ENCODE data around the gene CDC45.
"Not testable (repeated sequence)": the region's sequence is repeated elsewhere in the genome, so short reads cannot be mapped to it uniquely, and the experiment has no call there.

Gene CDC45

DNA sequence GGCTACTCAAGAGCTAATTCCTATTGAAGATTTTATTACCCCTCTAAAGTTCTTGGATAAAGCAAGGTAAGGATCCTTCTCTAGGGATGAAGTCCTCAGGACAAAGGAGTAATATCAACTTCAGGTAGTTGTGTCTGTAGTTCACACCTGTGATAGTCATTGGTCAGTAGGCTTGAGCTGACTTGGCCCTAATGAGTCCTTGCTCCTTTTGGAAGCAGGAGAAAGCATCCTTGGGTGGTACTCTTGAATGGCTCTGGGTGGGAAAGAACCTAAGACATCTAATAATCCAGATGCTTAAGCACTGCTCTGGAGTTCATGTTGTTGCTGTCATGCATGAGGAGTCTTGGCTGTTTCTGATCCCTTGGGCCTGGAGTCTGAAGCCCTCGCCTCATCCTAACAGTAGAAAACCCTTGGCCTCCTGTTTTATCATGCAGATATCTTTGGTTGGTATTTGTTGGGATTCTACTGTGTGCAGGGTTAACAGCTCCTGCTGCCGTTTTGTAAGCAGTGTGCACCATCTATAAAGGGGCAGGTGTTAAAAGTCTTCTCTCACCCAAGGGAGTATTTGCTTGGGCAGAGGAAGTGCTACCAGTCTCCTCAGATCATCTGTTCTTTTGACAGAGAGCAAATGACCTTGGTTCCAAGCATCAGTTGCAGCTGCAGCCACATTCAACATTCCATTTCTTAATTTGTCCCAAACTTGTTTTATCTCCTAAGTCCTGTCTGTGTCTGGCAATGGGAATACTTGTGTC is 44.7 kb upstream of the CDC45 start:
- DNase-seq (ENCODE audit: low read depth) = no peak
- no peak overlapping the region for H3K4me3 ChIP-seq (ENCODE audit: low read length)
- TF ChIP-seq, protein P1, sequence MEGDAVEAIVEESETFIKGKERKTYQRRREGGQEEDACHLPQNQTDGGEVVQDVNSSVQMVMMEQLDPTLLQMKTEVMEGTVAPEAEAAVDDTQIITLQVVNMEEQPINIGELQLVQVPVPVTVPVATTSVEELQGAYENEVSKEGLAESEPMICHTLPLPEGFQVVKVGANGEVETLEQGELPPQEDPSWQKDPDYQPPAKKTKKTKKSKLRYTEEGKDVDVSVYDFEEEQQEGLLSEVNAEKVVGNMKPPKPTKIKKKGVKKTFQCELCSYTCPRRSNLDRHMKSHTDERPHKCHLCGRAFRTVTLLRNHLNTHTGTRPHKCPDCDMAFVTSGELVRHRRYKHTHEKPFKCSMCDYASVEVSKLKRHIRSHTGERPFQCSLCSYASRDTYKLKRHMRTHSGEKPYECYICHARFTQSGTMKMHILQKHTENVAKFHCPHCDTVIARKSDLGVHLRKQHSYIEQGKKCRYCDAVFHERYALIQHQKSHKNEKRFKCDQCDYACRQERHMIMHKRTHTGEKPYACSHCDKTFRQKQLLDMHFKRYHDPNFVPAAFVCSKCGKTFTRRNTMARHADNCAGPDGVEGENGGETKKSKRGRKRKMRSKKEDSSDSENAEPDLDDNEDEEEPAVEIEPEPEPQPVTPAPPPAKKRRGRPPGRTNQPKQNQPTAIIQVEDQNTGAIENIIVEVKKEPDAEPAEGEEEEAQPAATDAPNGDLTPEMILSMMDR (conservative IDR thresholded peaks at IDR 0.05; ENCODE audit: low read length) = no peak

DNA sequence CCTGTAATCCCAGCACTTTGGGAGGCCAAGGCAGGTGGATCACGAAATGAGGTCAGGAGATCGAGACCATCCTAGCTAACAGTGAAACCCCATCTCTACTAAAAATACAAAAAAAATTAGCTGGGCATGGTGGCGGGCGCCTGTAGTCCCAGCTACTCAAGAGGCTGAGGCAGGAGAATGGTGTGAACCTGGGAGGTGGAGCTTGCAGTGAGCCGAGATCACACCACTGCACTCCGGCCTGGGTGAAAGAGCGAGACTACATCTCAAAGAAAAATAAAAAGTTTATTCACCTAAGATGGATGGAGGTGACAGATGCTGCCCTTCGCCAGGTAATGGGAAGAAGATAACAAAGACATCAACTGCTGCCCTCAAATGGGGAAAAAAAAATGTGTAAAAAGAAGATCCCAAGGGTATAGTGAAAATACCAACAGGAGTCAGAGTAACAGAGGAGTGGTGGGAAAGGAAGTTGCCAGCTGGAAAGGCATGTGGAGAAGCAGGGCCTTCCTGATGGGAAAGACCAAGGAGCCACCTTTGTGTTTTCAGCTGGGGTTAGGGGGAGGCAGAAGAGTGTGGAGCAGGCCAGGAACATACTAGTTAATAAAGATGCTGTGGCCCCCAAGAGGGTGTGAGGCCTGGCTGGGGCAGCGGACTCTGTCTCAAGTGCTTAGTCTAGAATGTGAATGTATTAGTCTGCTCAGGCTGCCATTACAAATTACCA is 43.1 kb upstream of the CDC45 start:
- not testable (repeated sequence) for H3K4me3 ChIP-seq (ENCODE audit: low read length); DNase-seq (ENCODE audit: low read depth)

DNA sequence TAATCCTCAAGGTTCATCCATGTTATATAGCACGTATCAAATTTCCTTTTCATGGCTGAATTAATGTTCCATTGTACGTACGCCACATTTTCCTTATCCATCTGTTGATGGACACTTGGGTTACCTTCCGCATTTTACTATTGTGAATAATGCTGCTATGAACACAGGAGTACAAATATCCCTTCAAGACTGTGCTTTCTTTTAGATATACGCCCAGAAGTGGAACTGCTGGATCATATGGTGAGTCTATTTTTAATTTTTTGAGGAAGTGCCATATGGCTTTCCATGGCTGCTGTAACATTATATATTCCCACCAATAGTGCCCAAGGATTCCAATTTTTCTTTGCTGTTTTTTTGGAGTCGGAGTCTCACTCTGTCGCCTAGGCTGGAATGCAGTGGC is 41.4 kb upstream of the CDC45 start:
- DNase-seq (ENCODE audit: low read depth) = no peak
- TF ChIP-seq, protein P1 (conservative IDR thresholded peaks at IDR 0.05; ENCODE audit: low read length) = no peak
- H3K4me3 ChIP-seq (ENCODE audit: low read length) = no peak overlapping the region

DNA sequence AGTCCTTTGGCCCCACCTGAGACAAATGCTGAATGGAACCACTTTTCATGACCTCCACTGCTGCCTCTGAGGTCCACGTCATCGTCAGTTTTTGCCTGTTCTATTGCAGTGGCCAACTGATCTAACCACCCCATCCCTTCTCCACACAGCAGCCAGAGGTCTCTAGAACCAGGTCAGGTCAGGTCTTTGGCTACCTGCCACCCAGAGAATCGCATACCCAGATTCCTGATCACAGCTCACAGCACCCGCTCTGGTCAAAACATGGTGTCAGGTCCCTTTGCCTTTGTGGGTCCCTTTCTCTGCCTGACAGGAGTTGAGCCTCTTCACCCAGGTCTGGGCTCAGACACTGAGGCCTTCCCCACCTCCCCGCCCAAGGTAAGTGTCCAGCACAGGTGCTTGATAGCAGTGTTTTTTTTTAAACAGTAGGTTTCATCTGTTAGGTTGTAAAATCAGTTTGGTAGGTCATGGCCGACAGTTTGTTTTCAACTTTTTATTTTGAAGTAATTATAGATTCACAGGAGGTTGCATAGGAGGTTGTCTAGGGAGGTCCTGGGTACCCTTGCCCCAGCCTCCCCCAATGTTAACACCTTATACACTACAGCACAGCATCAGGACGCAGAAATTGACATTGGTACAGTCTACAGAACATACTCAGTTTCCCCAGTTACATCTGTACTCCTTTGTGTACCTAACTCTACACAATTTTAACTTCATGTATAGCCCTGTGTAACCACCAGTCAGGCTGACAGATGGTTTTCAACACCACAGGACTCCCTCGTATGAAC is 39.1 kb upstream of the CDC45 start:
- TF ChIP-seq, protein P1 (conservative IDR thresholded peaks at IDR 0.05; ENCODE audit: low read length) = no peak
- H3K4me3 ChIP-seq (ENCODE audit: low read length) = no peak overlapping the region
- DNase-seq (ENCODE audit: low read depth) = no peak

DNA sequence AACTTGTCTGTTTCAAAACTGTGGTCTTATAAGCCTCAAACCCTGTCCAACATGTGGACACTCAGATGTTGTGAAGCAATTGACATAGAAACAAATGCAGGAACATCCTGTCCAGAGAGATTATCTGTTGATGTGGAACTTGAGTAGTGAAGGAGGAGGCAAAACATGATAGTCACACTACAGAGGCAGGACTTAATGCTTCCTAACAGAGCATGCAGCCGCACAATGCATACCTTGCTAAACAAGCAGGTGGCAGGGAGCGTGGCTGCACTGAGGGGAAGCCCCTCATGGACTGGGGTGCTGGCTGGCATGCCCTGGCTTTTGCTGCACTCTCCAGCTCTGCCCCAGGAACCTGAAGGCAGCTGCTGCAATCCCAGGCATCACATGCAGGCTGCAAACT is 37.6 kb upstream of the CDC45 start:
- DNase-seq (ENCODE audit: low read depth) = no peak
- TF ChIP-seq, protein P1 (conservative IDR thresholded peaks at IDR 0.05; ENCODE audit: low read length) = no peak
- no peak overlapping the region for H3K4me3 ChIP-seq (ENCODE audit: low read length)

DNA sequence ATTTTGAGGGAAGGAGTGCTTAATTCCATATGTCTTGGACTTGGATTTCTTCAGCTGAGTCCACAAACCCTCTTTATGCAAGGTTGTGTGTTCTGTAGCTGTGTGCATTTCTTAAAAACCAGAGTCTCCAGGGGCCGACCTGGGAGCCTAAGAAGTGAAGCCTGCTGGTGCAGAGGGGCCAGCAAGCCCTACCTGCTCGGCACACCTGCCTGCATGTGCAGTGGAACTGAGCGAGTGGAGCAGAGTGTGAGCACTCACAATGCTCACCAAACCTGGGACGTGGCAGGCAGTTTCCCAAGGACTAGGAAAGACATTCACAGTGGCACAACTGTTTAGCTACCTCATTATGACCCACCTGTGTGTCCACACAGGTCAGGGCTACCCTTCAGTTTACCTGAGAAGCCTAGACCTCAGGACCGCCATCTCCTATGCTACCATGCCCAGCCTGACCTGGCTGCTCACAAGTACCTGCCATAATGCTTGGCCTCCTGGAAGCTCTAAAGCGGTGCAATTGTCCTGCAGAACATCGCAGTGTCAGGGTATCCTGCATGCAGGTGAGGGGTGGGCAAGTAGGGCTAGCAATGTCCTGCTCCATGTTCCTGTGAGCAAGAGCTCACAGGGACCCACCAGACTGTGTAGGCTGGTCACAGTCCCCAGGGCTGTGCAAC is 36.0 kb upstream of the CDC45 start:
- H3K4me3 ChIP-seq (ENCODE audit: low read length) = no peak overlapping the region
- no peak for DNase-seq (ENCODE audit: low read depth)
- TF ChIP-seq, protein P1 (conservative IDR thresholded peaks at IDR 0.05; ENCODE audit: low read length) = no peak

DNA sequence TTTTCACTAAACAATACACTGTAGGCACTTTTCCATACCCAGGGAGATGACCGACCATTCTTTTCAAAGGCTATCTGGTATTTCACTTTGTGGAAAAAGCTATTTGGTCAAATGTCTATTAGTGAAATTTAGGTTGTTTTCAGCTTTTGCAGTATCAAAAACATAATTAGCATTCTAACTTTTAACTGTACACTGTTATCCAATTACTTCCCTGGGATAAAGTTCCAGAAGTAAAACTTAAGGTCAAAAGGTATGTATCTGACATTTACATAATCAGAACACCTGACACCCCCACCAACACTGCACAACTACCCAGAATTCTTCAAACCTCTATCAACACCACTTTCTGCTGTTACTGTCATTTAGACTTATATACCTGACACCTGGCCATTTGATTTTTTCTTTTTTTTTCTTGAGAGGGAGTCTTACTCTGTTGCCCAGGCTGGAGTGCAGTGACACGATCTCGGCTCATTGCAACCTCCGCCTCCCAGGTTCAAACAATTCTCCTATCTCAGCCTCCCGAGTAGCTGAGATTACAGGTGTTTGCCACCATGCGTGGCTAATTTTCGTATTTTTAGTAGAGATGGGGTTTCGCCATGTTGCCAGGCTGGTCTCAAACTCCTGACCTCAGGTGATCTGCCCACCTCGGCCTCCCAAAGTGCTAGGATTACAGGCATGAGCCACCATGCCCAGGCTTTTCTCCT is 34.3 kb upstream of the CDC45 start:
- DNase-seq (ENCODE audit: low read depth) = not testable (repeated sequence)

More for the DNA sequence above, 34.3 kb upstream of the CDC45 start:
- not testable (repeated sequence) for H3K4me3 ChIP-seq (ENCODE audit: low read length)

All from AG10803 (cell line).